Activated CD4-positive, alpha-beta T cell treated with anti-CD3 and anti-CD28 coated beads for 4 hours (primary cell): ENCODE results near the gene AUTS2.

Source experiments
- DNase-seq, 2 donors: peaks; one replicate each; pipeline ENCODE4 v3.0.0-alpha.2; 2020

AUTS2 gene

DNA sequence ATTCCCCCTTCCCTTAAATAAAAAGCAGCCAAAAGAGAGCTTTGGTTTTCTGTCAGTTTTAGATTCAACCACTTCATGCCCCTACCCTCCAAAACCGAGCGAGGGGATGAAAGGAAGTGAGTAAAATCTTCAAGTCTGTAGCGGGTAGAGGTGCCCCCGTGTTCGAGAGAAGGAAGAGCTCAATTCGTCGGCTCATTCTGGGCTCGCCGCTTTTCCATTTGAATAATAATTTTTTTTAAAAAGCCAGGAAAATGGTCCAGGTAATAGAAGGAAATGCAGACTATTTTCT is 1097.5 kb downstream of the AUTS2 start:
- DNase-seq, result no peak

DNA sequence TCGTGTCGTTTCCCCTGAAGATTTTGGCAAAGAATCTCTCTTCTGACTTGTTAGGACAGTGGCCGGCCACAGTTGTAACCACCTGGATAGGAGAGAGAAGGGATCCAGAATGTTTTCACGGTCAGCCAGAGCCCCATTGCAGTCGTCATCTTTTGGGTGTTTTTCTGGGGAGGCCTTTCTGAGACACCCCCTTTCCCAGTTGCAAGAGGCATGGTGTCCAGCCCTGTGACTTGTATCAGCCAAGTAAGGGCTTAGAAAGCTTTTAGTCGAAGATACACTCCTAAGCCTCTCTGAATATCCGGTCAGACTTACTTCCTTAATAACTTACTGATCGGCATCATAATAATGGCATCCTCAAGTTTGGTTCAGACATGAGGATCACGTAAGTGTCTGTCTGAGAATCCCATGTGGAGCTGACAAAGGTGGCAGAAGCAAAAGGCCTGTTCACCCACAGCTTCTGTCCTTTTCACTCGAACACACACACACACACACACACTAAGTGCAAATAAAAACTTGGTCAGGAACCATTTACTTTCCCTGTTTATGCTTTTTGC is 1098.0 kb downstream of the AUTS2 start:
- DNase-seq, result no peak

DNA sequence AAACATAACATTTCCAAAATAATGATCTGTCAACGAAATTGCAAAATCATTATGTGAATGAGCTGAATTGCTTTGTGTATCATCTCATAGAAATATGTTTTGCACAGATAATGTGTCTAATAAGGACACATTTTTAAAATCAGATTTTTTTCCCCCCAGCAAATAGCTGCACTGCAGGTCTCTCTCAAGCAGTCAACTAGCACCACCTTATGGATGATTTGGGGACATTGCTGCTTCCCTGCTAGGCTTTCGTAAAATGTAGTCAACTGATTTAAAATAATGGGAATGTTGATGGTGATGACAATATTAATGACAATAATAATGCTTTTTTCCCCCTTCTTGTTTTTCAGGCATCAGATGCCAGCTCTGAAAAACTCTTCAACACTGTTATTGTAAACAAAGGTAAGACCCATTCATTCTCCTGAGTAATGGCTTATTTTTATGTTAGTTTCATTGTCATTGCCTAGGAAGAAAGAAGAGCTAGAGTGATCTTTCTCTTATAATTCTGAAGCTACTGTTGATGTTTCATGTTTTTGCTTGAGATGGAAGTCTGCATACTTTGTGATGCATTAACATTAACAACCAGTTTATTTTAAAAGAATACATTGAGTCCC is 1100.1 kb downstream of the AUTS2 start:
- DNase-seq, result no peak

DNA sequence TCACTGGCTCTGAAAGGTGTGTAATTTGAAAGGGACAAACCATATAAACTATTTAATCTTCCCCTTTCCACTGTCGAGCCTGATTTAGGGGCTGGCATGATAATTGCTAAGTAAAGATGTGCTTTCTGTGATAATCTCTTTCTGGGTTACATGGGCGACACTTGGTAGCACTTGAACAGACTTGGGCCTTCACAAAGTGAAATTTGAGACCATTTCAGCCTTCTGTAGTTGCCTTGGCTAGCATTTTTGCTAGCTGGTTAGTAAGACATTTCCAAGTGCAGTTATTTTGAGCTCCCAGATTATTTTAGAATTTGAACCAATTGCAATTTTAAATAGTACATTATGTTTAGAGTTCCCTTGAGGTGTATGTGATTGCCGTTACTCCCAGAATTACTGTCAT is 1101.0 kb downstream of the AUTS2 start:
- no peak for DNase-seq

DNA sequence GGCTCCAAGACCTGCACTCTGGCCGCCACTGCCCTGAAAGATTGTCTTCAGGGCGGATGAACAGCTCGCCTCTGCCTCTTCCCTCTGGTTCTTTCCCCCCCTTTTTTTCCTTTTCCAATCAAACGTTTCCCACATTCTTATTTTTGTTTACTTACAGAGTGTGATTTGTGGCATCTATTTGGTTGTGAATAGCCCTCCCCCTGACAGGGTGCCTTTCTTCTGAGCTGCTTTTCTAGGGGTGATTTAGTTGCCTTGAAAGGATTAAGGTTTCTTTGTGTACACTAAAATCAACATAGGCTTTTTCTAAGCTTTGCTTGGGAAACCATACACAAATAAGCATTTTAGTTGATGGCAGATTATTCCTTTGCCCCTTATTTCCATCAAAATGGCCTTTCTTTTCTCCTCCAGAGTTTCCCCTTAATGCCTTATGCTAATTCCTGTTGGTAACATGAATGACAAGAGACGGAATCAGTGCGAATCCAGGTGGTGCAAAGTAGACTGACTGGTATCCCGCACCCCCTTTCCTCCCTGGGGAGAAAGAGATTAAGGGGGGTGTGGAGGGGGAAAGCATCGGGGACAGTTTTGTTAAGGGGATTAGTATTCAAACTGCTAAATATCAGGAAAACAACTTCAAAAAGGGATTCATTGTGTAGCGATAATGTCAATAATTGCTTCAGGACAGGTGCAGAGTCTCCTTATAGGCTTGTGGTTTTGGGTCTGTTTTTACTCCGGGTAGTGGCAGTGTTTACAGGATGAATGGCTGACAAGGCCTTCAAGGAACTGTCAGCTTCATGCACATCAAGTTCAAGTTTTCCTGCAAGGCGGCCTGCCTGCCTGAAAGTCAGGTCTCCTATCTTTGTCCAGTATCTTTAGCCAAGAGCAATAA is 1102.0 kb downstream of the AUTS2 start:
- DNase-seq, result no peak

DNA sequence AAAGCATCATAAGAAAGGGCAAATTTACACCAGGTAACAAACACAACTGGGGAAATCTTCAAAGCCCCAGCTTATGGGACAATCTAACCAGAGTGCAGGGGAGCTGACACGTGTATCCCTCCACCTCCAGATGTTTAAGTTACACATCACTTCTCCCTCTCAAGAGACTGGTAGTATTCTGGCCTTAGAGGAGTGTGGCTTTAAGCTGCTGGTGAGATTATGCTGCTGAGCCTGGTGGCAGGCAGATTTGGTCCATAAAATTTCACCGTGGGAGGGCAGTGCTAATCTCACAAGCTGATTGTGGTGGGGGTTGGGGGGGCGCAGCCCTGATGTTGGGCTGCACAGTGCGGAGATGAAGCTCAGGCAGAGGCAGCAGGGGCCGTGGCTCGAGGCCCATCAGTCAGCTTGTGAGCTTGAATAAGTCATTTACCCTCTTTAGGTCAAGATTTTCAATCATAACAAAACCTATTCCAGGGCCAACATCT is 1102.7 kb downstream of the AUTS2 start:
- DNase-seq, result no peak

DNA sequence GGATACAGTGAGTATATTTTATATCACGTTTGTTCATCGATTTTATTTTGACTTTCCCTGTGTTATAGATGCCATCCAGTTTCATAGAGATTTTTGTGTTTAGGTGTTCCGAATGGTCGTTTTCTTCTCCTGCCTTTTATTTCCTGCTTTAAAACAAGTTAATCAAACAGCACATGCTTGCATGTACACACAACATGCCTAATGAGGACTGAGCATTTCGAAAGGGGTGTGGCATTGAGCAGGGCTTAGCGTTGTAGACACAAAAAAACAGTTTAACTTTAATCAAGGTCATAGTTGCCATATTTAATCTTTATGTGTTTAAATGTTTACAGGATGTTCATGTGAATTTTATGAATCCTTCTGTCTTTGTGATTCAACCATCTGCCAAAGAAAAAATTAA is 1103.2 kb downstream of the AUTS2 start:
- DNase-seq, result no peak

DNA sequence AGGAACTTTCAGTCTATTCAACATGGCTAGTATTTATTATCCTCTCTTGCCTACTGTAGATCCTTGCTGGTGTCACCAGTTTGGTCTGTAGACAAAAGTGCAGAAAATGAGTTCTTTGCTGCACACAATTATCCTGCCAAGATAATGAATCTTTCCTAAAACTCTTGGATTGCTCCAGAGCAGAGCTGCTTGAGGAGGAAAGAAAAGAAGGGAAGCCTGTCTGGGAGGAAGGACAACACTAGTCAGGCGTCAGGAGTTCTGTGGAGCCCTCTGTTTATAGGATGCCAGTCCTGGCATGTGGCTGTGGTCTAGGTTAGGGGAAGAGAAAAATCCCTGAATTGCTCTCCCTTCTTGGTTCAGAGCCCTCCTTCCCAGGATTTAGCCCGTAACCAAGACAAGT is 1103.7 kb downstream of the AUTS2 start:
- DNase-seq, result no peak

DNA sequence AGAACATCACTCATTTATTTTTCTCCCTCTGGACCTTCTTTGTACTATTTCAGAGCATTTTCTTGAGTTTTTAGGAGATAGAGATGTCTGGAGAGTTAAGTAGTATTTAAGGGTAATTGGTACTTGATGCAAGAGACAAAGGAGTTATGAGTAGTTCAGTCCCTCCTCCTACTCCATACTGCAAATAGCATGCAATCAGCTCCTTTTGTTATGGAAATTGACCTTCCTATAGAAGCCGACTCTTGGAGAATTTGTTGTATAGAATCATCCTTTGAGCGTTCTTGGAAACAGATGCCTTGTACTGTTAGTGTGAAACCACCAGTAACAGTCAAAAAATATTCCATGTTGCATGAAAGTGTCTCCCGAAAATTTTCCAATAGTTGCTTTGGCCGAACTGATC is 1105.5 kb downstream of the AUTS2 start:
- DNase-seq, result no peak

DNA sequence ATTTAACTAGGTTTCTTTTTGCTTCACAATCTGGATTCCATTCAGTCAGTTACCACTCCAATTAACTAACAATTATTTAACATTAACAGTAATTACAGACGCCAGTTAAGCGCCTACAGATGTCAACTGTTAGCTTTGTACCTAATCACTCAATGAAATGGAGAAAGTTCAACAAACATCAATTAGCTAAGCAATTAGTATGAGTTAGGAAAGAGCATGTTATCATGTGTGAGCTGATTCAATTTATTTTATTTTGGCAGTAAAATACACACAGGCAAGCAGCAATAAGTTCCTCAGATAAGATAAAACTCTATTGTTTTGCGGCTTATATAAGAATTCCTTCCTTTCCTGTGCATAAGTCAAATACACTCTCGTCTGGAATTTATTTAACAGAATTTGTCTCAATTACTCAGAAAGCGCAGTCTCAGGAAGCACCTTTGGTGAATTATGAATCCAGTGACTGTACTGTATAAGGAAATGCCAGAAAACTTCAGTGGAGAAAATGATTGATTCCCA is 1106.6 kb downstream of the AUTS2 start:
- no peak for DNase-seq

DNA sequence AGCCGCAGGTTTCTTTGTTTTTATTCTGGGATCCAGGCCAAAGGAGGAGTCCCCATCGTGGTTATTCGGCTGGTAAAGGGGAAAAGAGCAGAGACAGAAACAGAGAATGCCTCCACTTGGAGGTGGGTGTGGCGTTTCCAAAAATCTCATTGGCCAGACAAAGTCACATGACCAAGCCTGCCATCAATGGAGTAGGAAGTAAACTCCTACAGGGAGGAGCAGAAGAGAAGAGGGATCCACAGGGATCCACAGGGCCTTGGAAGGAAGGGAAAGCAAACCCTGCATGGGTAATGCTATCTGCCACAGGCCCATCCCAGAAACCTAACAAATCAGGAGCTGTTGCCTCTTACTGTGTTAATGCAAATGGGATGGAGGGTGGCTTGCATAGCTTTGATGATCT is 1107.9 kb downstream of the AUTS2 start:
- DNase-seq, result no peak

DNA sequence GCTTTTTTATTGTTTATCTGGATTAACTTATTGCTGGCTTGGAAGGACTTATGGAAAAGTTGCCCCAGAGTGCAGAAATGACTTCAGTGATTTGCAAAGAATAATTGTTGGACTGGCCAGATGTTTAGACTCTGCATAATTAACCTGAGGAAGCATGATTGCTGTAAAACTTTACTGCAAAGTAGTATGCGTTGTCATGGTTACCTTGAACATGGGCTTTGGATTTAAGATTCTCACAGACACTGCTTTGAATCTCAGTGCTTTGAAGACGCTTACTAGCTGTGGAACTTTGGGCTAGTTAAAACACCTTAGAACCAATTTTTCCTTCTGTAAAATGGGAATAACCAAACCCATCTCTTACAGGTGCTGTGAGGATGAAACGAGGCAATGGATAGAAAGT is 1108.4 kb downstream of the AUTS2 start:
- no peak for DNase-seq

DNA sequence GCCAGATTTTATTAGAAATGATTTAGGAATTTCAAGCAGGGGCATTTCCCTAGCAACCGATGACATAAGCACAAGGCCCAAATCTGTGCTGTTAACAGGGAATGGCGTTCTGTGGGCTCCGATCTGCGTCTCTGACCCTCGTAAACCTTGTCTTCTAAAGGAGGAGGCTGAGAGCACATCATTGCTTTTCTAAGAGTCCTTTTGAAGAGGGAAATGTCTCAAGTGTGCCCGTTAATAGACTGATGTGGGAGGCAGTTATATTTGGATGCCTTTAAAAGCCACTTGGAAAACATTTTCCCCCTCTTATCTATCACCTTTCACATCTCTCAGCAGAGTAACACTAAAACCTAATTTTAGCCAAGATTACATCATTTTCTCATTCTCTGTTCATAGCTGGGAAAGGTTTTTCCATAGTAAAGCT is 1109.6 kb downstream of the AUTS2 start:
- DNase-seq, result no peak

DNA sequence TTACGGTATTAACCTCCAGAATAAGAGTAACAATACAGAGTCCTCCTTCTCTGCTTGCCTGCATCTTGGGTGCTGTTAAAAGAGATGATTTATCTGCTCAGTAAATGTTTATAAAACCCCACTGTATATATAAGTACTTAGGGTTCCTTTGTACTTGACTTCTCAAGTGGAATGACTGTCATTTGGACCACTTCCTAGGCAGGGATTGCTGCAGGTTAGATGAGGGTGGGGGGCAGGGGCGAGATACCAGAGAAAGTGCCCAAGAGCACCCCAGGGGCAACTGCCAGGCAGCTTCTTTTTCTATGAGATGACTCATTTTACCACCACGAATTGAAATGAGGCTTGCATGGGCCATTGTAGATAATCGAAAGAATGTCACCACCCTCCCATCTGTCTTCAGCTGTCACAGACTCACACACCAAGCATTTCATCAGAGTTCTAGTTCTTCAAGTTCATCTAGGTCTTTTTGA is 1111.8 kb downstream of the AUTS2 start:
- no peak for DNase-seq

DNA sequence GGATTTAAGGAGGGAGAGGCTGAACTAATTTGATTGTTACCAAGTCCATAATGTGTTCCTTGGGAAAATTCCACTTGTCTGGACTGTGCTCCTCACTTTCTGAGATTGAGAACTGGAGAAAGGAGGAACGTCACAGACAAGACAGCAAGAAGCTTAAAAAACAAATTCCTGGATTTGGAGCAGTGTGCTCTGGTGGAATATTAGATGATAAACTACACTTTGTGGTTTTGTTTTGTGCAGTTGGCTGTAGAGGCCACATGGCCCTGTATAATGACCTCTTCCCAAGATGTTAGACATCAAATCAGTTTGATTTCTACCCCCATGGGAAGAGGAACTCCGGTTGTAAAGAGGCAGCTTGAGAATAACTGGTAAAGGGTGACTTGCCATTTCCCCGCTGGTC is 1112.4 kb downstream of the AUTS2 start:
- DNase-seq, result no peak

DNA sequence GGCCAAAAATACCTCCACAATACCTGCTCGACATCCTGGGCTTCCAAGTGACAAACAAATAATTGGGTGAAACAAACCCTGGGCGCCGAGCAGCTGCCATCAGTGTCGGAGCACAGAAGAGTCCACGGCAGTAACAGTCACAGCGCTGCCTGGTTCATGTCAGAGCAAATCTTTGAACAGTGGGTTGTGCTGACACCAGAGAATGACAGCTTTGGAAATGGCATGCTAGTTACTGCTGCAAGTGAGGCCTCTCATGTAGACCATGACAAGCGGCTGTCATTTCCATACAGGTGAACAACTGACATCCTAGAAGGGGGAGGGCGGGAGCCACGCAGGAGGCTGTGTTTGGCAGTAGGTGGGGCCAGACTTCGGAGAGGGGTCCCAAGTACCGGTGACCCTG is 1113.2 kb downstream of the AUTS2 start:
- no peak for DNase-seq

DNA sequence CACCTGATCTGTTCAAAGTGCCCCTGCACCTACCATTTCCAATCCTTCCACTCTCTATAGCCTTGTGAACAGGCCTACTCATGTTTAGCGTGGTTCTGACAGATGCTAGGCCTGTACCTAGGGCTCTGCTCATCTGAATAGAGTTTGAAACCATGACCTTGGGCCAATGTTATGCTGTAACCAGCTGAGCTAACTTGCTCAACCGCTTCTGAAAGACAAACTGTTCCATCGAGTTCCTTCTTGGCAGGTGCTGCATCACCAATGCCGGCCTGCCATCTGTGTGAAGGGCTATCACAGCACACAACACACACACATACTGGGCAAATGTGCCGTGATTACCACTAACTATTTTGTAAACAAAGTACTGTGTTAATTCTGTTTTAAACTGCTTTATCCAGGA is 1114.7 kb downstream of the AUTS2 start:
- DNase-seq, result no peak

DNA sequence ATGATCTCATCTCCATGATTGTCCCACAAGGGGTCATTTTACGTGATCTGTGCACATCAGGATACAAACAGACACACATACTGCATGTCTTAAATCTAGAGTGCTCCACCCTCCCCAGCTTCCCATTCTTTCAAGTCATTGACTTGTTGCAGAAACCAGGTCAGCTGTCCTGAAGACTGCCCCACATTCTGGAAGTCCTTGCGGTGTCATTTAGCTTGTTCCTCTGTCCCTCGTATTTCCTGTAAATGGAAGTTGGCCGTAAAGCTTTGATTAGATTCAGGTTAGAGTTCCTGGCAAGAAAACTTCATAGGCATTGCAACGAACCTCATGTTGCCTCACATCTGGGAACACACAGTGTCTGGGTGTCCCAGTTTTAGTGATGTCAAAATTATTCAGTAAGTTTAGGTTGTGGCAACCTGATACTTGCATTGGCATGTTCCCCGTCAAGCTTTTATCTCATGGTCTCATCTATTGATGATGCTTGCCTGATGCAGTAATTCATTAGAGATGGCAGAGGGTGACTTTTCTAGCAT is 1116.3 kb downstream of the AUTS2 start:
- no peak for DNase-seq

DNA sequence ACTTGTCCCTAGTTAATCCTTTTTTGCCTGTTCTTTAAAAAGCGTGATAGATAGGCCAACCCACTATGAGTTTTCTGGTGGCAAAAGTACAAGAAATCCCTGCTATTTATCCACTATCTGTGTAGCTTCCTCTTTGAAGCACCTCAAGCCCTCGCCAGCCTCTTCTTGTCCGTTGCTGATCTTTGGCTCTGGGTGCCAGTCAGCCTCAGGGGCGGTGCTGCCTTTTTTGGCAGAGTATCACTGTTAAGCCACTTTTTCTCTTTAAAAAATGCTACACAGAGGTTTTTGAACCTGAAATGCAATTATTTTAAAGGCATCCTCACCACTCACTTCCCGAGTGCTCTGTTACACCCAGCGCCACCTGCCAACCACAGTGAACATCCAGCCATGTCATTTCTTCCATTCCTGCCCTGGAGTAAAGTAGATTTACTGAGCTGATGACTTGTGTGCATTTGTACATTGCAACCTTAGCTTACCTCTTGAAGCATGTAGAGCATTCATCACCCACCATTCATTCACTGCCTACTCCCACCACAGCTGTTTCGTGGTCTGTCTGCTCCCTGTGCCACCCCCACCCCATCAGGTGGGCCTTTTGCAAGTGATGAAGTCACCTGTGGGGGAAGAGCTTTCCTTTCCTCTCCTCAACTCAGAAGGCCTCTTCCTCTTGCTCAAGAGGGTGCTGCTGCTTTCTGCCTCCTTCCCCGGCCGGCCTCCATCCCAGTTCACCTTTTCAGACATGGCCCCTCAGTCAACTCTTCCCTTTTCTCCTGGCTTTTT is 1119.5 kb downstream of the AUTS2 start:
- DNase-seq, result no peak

DNA sequence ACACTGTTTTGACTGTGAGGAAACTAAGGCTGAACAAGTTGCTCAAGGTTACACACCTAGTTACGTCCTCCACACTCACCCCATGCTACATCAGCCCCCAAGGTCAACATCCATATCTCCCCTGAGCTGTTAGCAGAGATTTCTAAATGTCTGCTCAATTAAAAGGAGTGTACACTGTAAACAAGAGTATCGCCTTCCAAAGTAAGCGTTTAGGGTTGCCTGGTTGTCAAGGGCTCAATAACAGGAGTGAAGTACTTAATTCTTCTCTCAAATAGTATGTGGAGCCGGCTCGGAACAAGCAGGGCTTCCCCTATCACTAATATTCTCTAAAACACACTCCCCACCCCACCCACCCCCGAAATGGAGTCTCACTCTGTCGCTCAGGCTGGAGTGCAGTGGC is 1120.8 kb downstream of the AUTS2 start:
- DNase-seq, result no peak

DNA sequence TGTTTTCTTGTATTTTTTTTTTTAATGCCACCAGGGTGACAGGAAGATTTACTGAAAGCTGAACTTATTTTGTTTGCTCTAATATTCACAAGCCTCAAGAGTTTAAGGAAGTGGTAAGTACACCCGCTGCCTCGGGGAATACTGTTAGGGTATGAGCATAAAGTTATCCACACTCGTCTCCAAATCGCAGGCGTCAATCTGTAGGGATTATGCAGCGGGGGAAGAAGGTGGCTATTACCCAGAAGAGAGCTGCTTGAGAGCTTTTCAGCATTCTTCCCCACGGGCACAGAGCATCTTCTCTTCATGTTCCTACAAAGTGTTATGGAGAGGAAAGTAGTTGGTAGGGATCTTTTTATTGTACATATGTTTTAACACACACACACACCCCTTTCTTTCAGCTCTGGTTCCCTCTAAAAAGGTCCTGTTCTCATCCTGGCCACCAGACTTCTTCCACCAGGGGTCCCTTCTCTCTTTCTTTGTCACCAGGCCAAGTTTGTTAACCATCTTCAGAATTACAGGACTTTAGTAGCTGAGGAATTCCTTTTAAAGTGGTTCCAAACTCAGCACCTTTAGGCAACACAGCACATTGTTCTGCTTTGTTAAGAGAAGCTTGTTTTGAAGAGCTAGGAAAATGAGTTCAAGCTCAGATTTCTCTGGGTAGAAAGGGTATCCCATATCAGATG is 1122.1 kb downstream of the AUTS2 start:
- no peak for DNase-seq

DNA sequence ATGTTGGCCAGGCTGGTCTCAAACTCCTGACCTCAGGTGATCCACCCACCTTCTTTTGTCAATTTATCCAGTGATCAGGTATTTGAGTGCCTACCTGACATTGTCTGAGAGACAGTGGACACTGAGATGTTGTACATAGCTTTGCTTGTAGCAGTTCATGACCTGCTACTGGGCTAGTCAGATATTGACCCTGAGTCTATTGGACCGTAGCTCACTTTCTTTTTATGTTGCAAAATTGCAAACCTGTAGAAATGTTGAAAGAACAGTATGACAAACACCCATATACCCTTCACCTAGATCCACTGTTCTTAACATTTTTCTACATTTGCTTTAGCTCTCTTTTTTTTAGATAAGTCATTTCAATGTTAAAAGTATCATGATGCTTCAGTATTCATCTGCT is 1123.2 kb downstream of the AUTS2 start:
- DNase-seq, result no peak
